ENCODE measurements around the gene TOMM34. TPM values are rescaled to one million over a fixed set of nuclear protein-coding genes. Genes with fewer than 3 reads are reported as not detected.

Gene TOMM34
- total RNA-seq, 2 experiments from 2014 or later = 21.4 to 23.3 TPM

DNA sequence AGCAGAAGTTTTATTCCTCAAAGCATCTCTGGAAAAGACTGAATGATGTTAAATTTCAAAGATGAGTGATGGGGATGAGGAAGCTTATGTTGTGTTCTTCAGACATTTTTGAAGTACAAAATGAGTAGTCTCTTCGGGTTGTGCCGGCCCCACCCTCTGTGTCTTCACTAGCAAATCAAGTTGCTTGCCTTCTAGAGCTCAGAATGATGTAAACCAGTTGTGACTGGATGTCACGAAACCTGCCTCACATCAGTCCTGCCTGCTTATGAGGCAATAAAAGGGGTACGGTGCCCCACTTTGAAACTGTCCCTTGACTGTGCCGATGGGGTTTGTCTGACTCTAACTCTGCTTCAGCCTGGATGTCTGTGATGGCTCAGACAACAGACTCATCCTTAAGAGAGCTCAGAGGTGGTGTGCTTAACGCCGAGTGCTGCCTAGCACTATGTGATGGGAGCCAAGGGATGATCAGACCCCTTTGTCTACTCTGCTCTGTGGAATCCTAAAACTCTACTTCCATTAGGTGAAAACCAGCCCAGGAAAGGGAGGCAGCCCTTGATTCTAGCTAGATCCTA lies 19.0 kb downstream of the TOMM34 start:
- Mint-ChIP-seq H3K27ac (no peak overlapping the region), H3K36me3 (ENCODE audit: low read depth) (peaks cover 55% of the 10 kb centered on the region), H3K9me3 (no peaks in the 10 kb centered on the region), H3K27me3 (no peaks in the 10 kb centered on the region), H3K4me1 (no peaks in the 10 kb centered on the region), H3K4me3 (no peak overlapping the region)
- POLR2A ChIA-PET = no interaction called here
- CTCF ChIA-PET = interaction anchor here (2.8 kb wide), 1 partner anchor 11 kb away, joined by 15 read pairs; no protein-coding TSS in a partner anchor
- DNase-seq = no peak

DNA sequence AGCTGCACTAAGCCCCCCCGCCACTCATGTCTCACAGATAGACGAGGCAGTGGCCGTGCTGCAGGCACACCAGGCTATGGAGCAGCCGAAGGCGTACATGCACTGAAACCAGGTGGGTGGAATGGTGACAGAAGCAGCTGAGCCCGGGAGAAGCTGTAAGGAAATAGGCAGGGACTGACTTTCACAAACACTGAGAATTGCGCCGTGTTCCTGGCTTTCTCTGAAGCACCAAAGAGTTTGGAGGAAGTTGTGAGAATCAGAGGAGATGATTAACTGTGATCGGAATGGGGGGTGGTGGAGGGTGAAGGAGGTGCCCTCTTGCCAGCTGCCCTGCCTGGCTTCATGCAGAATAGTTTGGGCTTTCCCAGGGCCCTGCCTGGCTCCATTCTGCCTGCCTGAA lies 21.6 kb downstream of the TOMM34 start:
- Mint-ChIP-seq H3K4me1 (no peaks in the 10 kb centered on the region), H3K27me3 (no peaks in the 10 kb centered on the region), H3K9me3 (no peaks in the 10 kb centered on the region), H3K36me3 (ENCODE audit: low read depth) (peaks cover 38% of the 10 kb centered on the region), H3K4me3 (no peak overlapping the region), H3K27ac (peak overlapping the region; percentile 51)
- DNase-seq = no peak
- ChIA-PET CTCF (interaction anchor here (0.7 to 1.0 kb wide), 3 partner anchors 11 to 50 kb away, joined by 3 to 4 read pairs (median 3); no protein-coding TSS in a partner anchor), POLR2A (no interaction called here)

DNA sequence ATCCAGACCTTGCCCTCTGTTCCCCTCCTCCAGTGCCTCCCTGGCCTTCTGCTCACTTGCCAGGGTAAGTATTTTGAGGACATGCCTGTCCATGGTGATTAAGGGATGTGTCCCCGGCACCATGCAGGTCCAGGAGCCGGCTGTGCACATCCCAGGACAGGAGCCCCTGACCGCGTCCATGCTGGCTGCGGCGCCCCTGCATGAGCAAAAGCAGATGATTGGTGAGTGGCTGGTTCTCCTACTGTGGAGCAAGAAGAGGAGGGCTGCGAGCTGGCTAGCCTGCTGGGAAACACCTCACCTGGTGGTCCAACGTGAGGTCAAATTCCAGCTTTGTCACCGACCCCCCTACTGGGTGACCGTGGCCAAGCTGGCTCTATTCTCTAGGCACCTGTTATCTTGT lies 23.7 kb downstream of the TOMM34 start:
- POLR2A ChIA-PET = no interaction called here
- Mint-ChIP-seq H3K4me3 (no peak overlapping the region), H3K27ac (no peak overlapping the region), H3K9me3 (no peaks in the 10 kb centered on the region), H3K27me3 (no peaks in the 10 kb centered on the region), H3K36me3 (ENCODE audit: low read depth) (peaks cover 28% of the 10 kb centered on the region), H3K4me1 (no peaks in the 10 kb centered on the region)
- DNase-seq = no peak
- CTCF ChIA-PET = interaction anchor here (0.6 to 1.5 kb wide), 3 partner anchors 11 to 187 kb away, joined by 3 to 5 read pairs (median 3); partner anchors contain the start of gene PABPC1L

DNA sequence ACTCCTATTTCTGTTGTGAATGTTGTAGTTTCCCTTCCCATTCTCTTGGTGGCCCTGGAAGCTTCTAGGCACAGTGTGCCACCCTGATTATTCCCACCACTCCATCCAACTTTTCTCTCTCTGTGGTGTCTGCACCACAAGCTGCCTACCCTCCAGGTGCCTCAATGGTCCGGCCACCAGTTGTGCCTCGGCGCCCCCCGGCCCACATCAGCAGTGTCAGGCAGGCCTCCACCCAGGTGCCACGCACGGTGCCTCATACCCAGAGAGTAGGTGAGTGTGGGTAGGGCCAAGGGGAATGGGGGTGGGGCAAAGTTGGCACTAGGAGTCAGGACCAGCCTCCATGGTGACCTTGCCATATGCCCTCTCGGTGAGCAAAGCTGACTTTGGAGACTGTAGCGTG lies 27.3 kb downstream of the TOMM34 start:
- Mint-ChIP-seq H3K36me3 (ENCODE audit: low read depth) (peaks cover 17% of the 10 kb centered on the region), H3K27me3 (no peaks in the 10 kb centered on the region), H3K27ac (no peak overlapping the region), H3K9me3 (no peaks in the 10 kb centered on the region), H3K4me3 (no peak overlapping the region), H3K4me1 (no peaks in the 10 kb centered on the region)
- DNase-seq = no peak
- POLR2A ChIA-PET = no interaction called here
- CTCF ChIA-PET = interaction anchor here (0.6 to 2.2 kb wide), 2 partner anchors 9 to 1472 kb away, joined by 3 to 7 read pairs; no protein-coding TSS in a partner anchor

DNA sequence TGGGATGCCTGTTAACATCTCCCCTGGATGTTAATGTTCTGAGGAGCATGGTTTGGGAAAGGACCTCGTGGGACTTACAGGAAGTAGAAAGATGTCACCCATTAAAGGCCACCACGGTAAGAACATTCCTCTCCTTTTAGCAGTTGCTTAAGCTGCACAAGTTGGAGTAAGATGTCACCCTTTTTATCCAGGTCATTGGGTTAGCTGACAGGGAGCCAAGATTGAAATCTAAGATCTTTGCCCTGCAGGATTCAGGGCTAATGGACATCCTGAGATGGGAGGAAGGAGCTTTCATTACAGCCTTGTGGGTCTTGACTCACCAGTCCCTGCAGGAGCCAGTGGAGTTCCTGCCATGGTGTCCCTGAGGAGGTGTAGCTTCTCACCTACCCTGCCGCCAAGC lies 28.3 kb downstream of the TOMM34 start:
- ChIA-PET POLR2A (no interaction called here), CTCF (interaction anchor here (0.7 to 2.2 kb wide), 2 partner anchors 8 to 42 kb away, joined by 4 to 7 read pairs; no protein-coding TSS in a partner anchor)
- Mint-ChIP-seq H3K27ac (no peak overlapping the region), H3K27me3 (no peaks in the 10 kb centered on the region), H3K4me1 (no peaks in the 10 kb centered on the region), H3K4me3 (no peak overlapping the region), H3K36me3 (ENCODE audit: low read depth) (peaks cover 14% of the 10 kb centered on the region), H3K9me3 (no peaks in the 10 kb centered on the region)
- DNase-seq = no peak

DNA sequence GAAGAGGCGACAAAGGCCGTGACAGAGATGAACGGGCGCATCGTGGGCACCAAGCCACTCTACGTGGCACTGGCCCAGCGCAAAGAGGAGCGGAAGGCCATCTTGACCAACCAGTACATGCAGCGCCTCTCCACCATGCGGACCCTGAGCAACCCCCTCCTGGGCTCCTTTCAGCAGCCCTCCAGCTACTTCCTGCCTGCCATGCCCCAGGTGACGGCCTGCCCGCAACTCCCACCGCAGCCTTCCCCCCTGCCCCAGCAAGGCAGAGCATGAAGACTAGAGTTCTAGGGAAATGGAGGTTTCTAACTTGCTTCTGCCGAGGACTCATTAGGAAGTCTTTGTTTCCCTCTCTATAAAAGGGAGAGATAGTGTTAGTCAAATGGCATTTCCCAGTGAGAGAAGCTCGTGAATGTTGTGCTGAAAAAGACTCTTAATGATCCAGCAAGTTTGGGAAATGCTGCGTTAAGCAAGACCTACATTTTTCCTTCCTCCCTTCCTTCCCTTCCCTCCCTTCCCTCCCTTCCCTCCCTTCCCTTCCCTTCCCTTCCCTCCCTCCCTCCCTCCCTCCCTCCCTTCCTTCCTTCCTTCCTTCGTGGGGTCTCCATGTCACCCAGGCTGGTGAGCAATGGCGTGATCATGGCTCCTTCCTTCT lies 29.6 kb downstream of the TOMM34 start:
- Mint-ChIP-seq H3K36me3 (ENCODE audit: low read depth) (peaks cover 9% of the 10 kb centered on the region), H3K27me3 (no peaks in the 10 kb centered on the region), H3K27ac (no peak overlapping the region)

DNA sequence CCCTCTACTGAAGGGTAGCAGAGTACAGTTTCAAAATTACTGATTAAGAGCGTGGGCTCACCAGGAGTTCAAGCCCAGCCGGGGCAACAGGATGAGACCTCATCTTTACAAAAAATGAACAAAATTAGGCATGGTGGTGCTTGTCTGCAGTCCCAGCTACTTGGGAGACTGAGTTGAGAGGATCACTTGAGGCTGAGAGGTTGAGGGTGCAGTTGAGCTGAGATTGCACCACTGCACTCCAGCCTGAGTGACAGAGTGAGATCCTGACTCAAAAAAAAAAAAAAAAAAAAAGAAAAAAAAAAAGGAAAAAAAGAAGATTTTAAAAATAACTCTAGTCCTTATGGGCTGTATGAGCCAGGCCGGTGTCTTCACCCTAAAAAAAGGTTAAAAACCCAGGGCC lies 31.6 kb downstream of the TOMM34 start:
- Mint-ChIP-seq H3K4me3 (no peak overlapping the region), H3K27me3 (no peaks in the 10 kb centered on the region), H3K9me3 (no peaks in the 10 kb centered on the region), H3K4me1 (no peaks in the 10 kb centered on the region), H3K27ac (no peak overlapping the region), H3K36me3 (ENCODE audit: low read depth) (peaks cover 12% of the 10 kb centered on the region)
- ChIA-PET POLR2A (no interaction called here), CTCF (no interaction called here)
- DNase-seq = no peak

More for the DNA sequence above, 29.6 kb downstream of the TOMM34 start:
- CTCF ChIA-PET = interaction anchor here (1.0 kb wide), 1 partner anchor 198 kb away, joined by 3 read pairs; no protein-coding TSS in a partner anchor
- Mint-ChIP-seq H3K9me3 (no peaks in the 10 kb centered on the region), H3K4me1 (no peaks in the 10 kb centered on the region), H3K4me3 (no peak overlapping the region)
- POLR2A ChIA-PET = no interaction called here
- DNase-seq = no peak

DNA sequence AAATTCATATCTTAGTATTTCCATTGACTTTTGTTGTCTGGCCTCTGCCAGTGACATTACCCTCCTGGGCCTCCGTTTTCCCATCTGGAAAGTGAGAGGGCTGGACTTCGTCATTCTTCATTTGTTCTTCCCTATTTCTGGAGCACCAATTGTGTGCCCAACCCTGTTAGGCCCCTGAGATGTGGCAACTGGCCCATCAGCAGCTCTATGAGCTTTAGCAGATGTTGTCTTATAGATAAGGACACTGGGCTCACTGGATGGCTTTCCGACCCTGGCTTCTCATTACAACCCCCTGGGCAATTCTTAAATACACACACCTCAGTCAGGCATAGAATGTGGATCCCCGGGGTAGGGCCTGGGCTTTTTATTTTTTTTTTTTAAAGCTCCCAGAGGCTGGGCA lies 35.7 kb downstream of the TOMM34 start:
- H3K4me3 Mint-ChIP-seq = no peak overlapping the region
- no peak for DNase-seq
- H3K9me3 Mint-ChIP-seq = no peaks in the 10 kb centered on the region
- POLR2A ChIA-PET = no interaction called here
- no peaks in the 10 kb centered on the region for H3K4me1 Mint-ChIP-seq
- no peak overlapping the region for H3K27ac Mint-ChIP-seq
- peaks cover 3% of the 10 kb centered on the region for H3K36me3 Mint-ChIP-seq (ENCODE audit: low read depth)
- no peaks in the 10 kb centered on the region for H3K27me3 Mint-ChIP-seq
- CTCF ChIA-PET = interaction anchor here (0.7 to 1.8 kb wide), 2 partner anchors 12 to 81 kb away, joined by 3 to 5 read pairs; no protein-coding TSS in a partner anchor

DNA sequence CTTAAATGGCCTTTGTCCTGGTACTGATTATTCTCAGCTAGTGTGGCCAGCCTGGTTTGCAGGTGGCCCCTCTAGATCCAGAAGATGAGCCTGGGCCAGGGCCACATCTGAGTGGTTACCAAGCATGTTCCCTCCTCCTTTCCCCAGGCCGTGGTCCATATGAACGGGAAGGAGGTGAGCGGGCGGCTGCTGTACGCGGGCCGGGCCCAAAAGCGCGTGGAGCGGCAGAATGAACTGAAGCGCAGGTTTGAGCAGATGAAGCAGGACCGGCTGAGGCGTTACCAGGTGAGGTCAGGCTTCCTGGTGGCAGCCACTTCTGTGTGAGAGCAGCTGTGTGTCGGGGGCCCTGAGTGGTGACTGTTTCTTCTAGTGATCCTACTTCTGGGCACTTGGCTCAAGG lies 38.8 kb downstream of the TOMM34 start:
- peaks cover 9% of the 10 kb centered on the region for H3K36me3 Mint-ChIP-seq (ENCODE audit: low read depth)
- ChIA-PET CTCF (interaction anchor here (0.6 kb wide), 1 partner anchor 251 kb away, joined by 4 read pairs; no protein-coding TSS in a partner anchor), POLR2A (no interaction called here)
- no peaks in the 10 kb centered on the region for H3K4me1 Mint-ChIP-seq
- no peaks in the 10 kb centered on the region for H3K9me3 Mint-ChIP-seq
- H3K27me3 Mint-ChIP-seq = no peaks in the 10 kb centered on the region
- DNase-seq = no peak
- H3K4me3 Mint-ChIP-seq = no peak overlapping the region
- no peak overlapping the region for H3K27ac Mint-ChIP-seq

DNA sequence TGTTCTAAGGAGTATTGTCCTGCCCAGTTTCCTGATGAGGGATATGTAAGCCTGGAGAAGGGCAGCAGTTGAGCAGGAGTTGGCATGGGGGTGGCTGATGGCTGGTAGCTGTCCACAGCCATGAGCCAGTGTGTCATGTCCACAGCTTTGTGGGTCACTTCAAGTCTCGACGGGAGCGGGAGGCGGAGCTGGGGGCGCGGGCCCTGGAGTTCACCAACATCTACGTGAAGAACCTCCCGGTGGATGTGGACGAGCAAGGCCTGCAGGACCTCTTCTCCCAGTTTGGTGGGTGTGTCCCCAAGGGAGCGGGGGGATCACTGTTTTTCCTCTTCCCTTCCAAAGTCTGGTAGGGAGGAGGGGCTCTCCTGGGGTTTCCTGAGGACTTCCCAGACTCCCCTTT lies 41.4 kb downstream of the TOMM34 start:
- DNase-seq = no peak
- Mint-ChIP-seq H3K9me3 (no peaks in the 10 kb centered on the region), H3K4me3 (no peak overlapping the region), H3K27ac (peak overlapping the region; percentile 69), H3K36me3 (ENCODE audit: low read depth) (peaks cover 16% of the 10 kb centered on the region), H3K27me3 (no peaks in the 10 kb centered on the region), H3K4me1 (peaks cover 16% of the 10 kb centered on the region)
- POLR2A ChIA-PET = no interaction called here
- CTCF ChIA-PET = interaction anchor here (1.4 kb wide), 1 partner anchor 8 kb away, joined by 6 read pairs; the partner anchor contains the start of gene PABPC1L

DNA sequence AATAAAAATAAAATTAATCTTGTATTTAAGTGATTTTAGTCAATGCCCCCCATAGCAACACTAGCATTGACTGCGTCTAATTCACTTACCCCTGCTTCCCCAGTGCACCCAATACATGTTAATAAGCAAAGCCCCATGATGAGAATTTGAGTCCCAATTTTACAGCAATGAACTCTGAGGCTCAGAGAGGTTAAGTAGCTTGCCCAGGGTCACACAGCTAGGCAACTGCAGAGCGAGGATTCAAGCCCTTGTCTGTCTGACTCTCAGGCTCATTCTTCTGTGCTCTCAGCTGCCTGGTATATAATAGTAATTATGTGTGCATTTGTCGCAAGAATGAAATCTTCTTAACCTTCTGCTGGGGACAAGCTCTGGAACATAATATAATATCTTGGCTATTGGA lies 41.9 kb downstream of the TOMM34 start:
- H3K27ac Mint-ChIP-seq = peak overlapping the region; percentile 69
- no peaks in the 10 kb centered on the region for H3K27me3 Mint-ChIP-seq
- peaks cover 20% of the 10 kb centered on the region for H3K36me3 Mint-ChIP-seq (ENCODE audit: low read depth)
- POLR2A ChIA-PET = no interaction called here
- CTCF ChIA-PET = interaction anchor here (1.4 to 1.5 kb wide), 2 partner anchors 8 to 16 kb away, joined by 3 to 6 read pairs; partner anchors contain the start of gene PABPC1L
- no peak for DNase-seq
- H3K4me3 Mint-ChIP-seq = no peak overlapping the region
- H3K4me1 Mint-ChIP-seq = peaks cover 20% of the 10 kb centered on the region
- H3K9me3 Mint-ChIP-seq = no peaks in the 10 kb centered on the region

DNA sequence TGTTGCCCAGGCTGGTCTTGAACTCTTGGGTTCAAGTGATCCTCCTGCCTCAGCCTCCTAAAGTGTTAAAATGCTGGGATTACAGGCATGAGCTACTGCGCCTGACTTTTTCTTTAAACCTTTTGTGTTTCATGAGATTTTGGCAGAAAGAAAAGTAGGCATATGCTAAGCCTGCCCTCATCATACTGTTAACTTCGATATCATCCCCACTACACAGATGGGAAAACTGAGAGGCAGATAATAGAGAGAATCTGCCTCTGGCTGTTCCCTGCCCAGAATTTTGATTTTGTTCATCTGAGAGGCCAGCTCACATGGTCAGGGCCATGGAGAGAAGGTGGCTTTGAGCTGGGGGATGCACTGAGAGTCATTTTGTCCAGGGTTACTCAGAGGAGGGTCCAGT lies 42.8 kb downstream of the TOMM34 start:
- ChIA-PET POLR2A (no interaction called here), CTCF (interaction anchor here (0.8 to 1.5 kb wide), 2 partner anchors 15 to 112 kb away, joined by 3 read pairs; no protein-coding TSS in a partner anchor)
- no peaks in the 10 kb centered on the region for H3K27me3 Mint-ChIP-seq
- H3K4me3 Mint-ChIP-seq = no peak overlapping the region
- H3K27ac Mint-ChIP-seq = no peak overlapping the region
- H3K9me3 Mint-ChIP-seq = no peaks in the 10 kb centered on the region
- peaks cover 24% of the 10 kb centered on the region for H3K36me3 Mint-ChIP-seq (ENCODE audit: low read depth)
- H3K4me1 Mint-ChIP-seq = peaks cover 25% of the 10 kb centered on the region
- no peak for DNase-seq

DNA sequence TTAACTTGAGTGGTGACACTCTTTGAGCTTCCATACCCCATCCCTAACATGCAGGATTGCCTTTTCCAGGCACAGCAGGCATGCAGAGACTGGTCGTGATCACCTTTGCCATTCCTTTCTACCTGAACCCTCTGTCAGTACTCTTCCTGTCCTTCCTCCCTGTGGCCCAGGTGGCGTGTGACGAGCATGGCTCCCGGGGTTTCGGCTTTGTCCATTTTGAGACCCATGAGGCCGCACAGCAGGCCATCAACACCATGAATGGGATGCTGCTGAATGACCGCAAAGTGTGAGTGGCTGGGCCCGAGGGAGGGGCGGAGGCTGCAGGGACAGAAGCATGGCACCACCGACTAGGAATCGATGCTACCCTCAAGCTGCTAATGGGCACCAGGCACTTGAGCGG lies 43.6 kb downstream of the TOMM34 start:
- DNase-seq = no peak
- POLR2A ChIA-PET = no interaction called here
- peaks cover 31% of the 10 kb centered on the region for H3K4me1 Mint-ChIP-seq
- no peaks in the 10 kb centered on the region for H3K9me3 Mint-ChIP-seq
- CTCF ChIA-PET = no interaction called here
- H3K4me3 Mint-ChIP-seq = no peak overlapping the region
- no peak overlapping the region for H3K27ac Mint-ChIP-seq
- H3K36me3 Mint-ChIP-seq (ENCODE audit: low read depth) = peaks cover 24% of the 10 kb centered on the region
- H3K27me3 Mint-ChIP-seq = no peaks in the 10 kb centered on the region

All from activated CD4-positive, alpha-beta T cell treated with anti-CD3 and anti-CD28 coated beads, Interleukin-2, amount 10 ng/mL, durations not matched to agents 7 days and 5 days (primary cell).